IMR-90 (cell line): Measurements from ENCODE around the gene ASAP2. TPM values are rescaled to one million over a fixed set of nuclear protein-coding genes. Genes with fewer than 3 reads are reported as not detected.

Source experiments
- ATAC-seq: fragments of 200-7000 bp; cut with Tn5 transposase; 2 replicates; pipeline ENCODE4 v1.9.1; 2020; ENCODE audit warnings: low read depth, mild to moderate bottlenecking, moderate library complexity
- BruUV-seq: library from RNA; stranded (reverse); fragments of 400-500 nt; replicated peaks from 2 replicates; lab custom pipeline; 2021; lab: Mats Ljungman, UMichigan
- CTCF ChIA-PET: fragments of 300-600 bp; formaldehyde crosslinking; extraction: SDS; loops from one replicate; lab custom pipeline; 2021; ENCODE audit warnings: antibody characterized with exemption; lab: Yijun Ruan, JAX
- POLR2A ChIA-PET: fragments of 300-600 bp; sonication (Branson Sonifier 250); formaldehyde crosslinking; loops from one replicate; lab custom pipeline; 2022; ENCODE audit warnings: antibody characterized with exemption; ENCODE audit not compliant: unreplicated experiment; lab: Charles Lee
- DNase-seq: peaks from one replicate; pipeline ENCODE4 v3.0.0; 2013
- H2AFZ ChIP-seq: replicated peaks from 2 replicates; pipeline ENCODE3; 2013; ENCODE audit warnings: low read length, mild to moderate bottlenecking; ENCODE audit not compliant: poor library complexity
- H2AK5ac ChIP-seq: 2 replicates; pipeline ENCODE4 v1.6.1; 2013; ENCODE audit warnings: low read depth, low read length, inconsistent platforms
- H2AK9ac ChIP-seq: replicated peaks from 2 replicates; pipeline ENCODE3; 2013; ENCODE audit warnings: mild to moderate bottlenecking, low read depth, low read length, moderate library complexity; ENCODE audit not compliant: poor library complexity
- H2BK120ac ChIP-seq: 2 replicates; pipeline ENCODE4 v1.6.1; 2013; ENCODE audit warnings: low read depth, low read length, inconsistent platforms
- H2BK15ac ChIP-seq: 3 replicates; pipeline ENCODE4 v1.6.1; 2013; ENCODE audit warnings: low read depth, low read length, inconsistent platforms
- H2BK20ac ChIP-seq: 2 replicates; pipeline ENCODE4 v1.6.1; 2013; ENCODE audit warnings: low read depth, mild to moderate bottlenecking, inconsistent platforms, low read length, moderate library complexity
- H2BK5ac ChIP-seq: 2 replicates; pipeline ENCODE4 v1.6.1; 2013; ENCODE audit warnings: mild to moderate bottlenecking, low read depth, low read length, inconsistent platforms; ENCODE audit not compliant: poor library complexity, severe bottlenecking
- H3K14ac ChIP-seq: replicated peaks from 2 replicates; pipeline ENCODE4 v1.6.1; 2013; ENCODE audit warnings: low read depth, low read length, inconsistent platforms
- H3K18ac ChIP-seq: 2 replicates; pipeline ENCODE4 v1.6.1; 2013; ENCODE audit warnings: low read depth, low read length, control low read depth
- H3K23ac ChIP-seq: 2 replicates; pipeline ENCODE4 v1.6.1; 2013; ENCODE audit warnings: low read depth, low read length, inconsistent platforms
- H3K27ac ChIP-seq: 2 replicates; pipeline ENCODE4 v1.5.1; 2013; ENCODE audit warnings: mild to moderate bottlenecking, control low read depth, low read length; ENCODE audit not compliant: insufficient read depth
- H3K27me3 ChIP-seq: 2 replicates; pipeline ENCODE4 v1.6.1; 2013; ENCODE audit warnings: low read length; ENCODE audit not compliant: control insufficient read depth, insufficient read depth
- H3K36me3 ChIP-seq: 2 replicates; pipeline ENCODE4 v1.6.1; 2013; ENCODE audit warnings: low read length, mixed read lengths; ENCODE audit not compliant: control insufficient read depth, insufficient read depth
- H3K4ac ChIP-seq: 2 replicates; pipeline ENCODE4 v1.6.1; 2013; ENCODE audit warnings: low read depth, low read length, inconsistent platforms
- H3K4me1 ChIP-seq: 2 replicates; pipeline ENCODE4 v1.6.1; 2013; ENCODE audit warnings: low read length, mixed read lengths; ENCODE audit not compliant: control insufficient read depth, insufficient read depth
- H3K4me2 ChIP-seq: 2 replicates; pipeline ENCODE4 v1.6.1; 2013; ENCODE audit warnings: low read depth, mild to moderate bottlenecking, control low read depth, low read length, moderate library complexity
- H3K4me3 ChIP-seq: 2 replicates; pipeline ENCODE4 v1.5.1; 2013; ENCODE audit warnings: low read depth, mild to moderate bottlenecking, control low read depth, low read length, moderate library complexity; ENCODE audit not compliant: insufficient read depth
- H3K56ac ChIP-seq: 2 replicates; pipeline ENCODE4 v1.6.1; 2013; ENCODE audit warnings: low read length, inconsistent platforms; ENCODE audit not compliant: insufficient read depth; ENCODE audit errors: extremely low read depth
- H3K79me1 ChIP-seq, 2 experiments: 2 replicates each; pipeline ENCODE4 v1.6.1; 2013; ENCODE audit warnings: low read length in 2 of 2, inconsistent platforms in 1 of 2, low read depth in 1 of 2
- H3K9ac ChIP-seq: 2 replicates; pipeline ENCODE4 v1.6.1; 2013; ENCODE audit warnings: low read depth, low read length, control low read depth
- H3K9me1 ChIP-seq: 2 replicates; pipeline ENCODE4 v1.6.1; 2013; ENCODE audit warnings: low read length, inconsistent platforms; ENCODE audit not compliant: insufficient read depth
- H3K9me3 ChIP-seq: 2 replicates; pipeline ENCODE4 v1.6.1; 2013; ENCODE audit warnings: low read length; ENCODE audit not compliant: control insufficient read depth, insufficient read depth
- H4K20me1 ChIP-seq: 2 replicates; pipeline ENCODE4 v1.6.1; 2013; ENCODE audit warnings: low read length, inconsistent platforms; ENCODE audit not compliant: insufficient read depth
- H4K5ac ChIP-seq: 2 replicates; pipeline ENCODE4 v1.6.1; 2013; ENCODE audit warnings: mild to moderate bottlenecking, low read depth, low read length, control low read depth
- H4K8ac ChIP-seq, 2 experiments: 2 replicates each; pipeline ENCODE4 v1.6.1; 2013; ENCODE audit warnings: low read depth in 2 of 2, low read length in 2 of 2, control low read depth in 1 of 2, inconsistent platforms in 1 of 2
- H4K91ac ChIP-seq: 2 replicates; pipeline ENCODE4 v1.6.1; 2013; ENCODE audit warnings: low read depth, low read length, inconsistent platforms; ENCODE audit not compliant: insufficient read depth
- BHLHE40 ChIP-seq: fragments of 150-350 bp; IDR thresholded peaks from 2 replicates; pipeline ENCODE4 v1.6.1; 2016; ENCODE audit warnings: mild to moderate bottlenecking, low read depth, low read length
- RAD21 ChIP-seq: IDR thresholded peaks from 2 replicates; pipeline ENCODE4 v1.6.1; 2012; ENCODE audit warnings: low read length, improper control_type of control experiment
- SMC3 ChIP-seq: fragments of 150-350 bp; IDR thresholded peaks from 2 replicates; pipeline ENCODE4 v1.6.1; 2016; ENCODE audit warnings: low read depth, mild to moderate bottlenecking, antibody characterized with exemption, low read length, moderate library complexity
- USF2 ChIP-seq: fragments of 150-350 bp; IDR thresholded peaks from 2 replicates; pipeline ENCODE4 v1.6.1; 2017; ENCODE audit warnings: mild to moderate bottlenecking, antibody characterized with exemption, low read length, low read depth
- WGBS, 2 experiments: methylation state at CpG; one replicate each; pipeline versions ENCODE4 v1.1.5 to v1.1.7; 2013; ENCODE audit warnings: missing lambda C conversion rate in 2 of 2; ENCODE audit not compliant: insufficient read length in 1 of 2; ENCODE audit errors: extremely low coverage in 2 of 2; 5-methylcytosine and 5-hydroxymethylcytosine counted together
- dilution Hi-C: fragments of 300-500 bp; cut with HindIII; formaldehyde crosslinking; loops from one replicate; pipeline ENCODE4 v1.14.3; 2018; ENCODE audit warnings: low sequenced_read_pairs; ENCODE audit not compliant: unreplicated experiment
- in situ Hi-C: fragments of 300-500 bp; cut with MboI; formaldehyde crosslinking; loops from 3 replicates; pipeline ENCODE4 v1.14.3; 2019; ENCODE audit warnings: low sequenced_read_pairs, inconsistent platforms, mixed read lengths
- intact Hi-C: fragments of 100-400 bp; cut with micrococcal nuclease; formaldehyde crosslinking; loops from 2 replicates; pipeline ENCODE4 v1.10.0; 2022
- polyA plus RNA-seq, 3 experiments: library from polyadenylated mRNA; depleted of rRNA; stranded (reverse); fragments of >200 nt; gene quantifications; 2 replicates each; pipeline ENCODE4 v1.2.3, GENCODE V29; 2012; ENCODE audit warnings: low replicate concordance in 1 of 3
- total RNA-seq: library from RNA; depleted of rRNA; stranded (reverse); fragments of >200 nt; gene quantifications from 2 replicates; pipeline ENCODE4 v1.2.3, GENCODE V29; 2012

ASAP2 gene
- total and polyA plus RNA-seq, 2 of the 4 experiments (the other 2 are of a cell fraction) = 19.7 to 28.1 TPM

GRCh38 chr2:9344434-9344833 is 137.8 kb downstream of the ASAP2 start:
- intact Hi-C loops = no loop called here
- no peak for DNase-seq
- Histone ChIP-seq H2AK9ac (no peak overlapping the region), H3K4me2 (no peak overlapping the region), H3K14ac (no peak overlapping the region), H3K9ac (no peak overlapping the region), H4K91ac (no peak overlapping the region), H3K9me1 (peaks cover 26% of the 10 kb centered on the region), H4K8ac (no peak overlapping the region), H2BK20ac (no peak overlapping the region), H3K27me3 (no peaks in the 10 kb centered on the region), H2BK5ac (no peak overlapping the region), H3K9me3 (no peaks in the 10 kb centered on the region), H2AK5ac (no peak overlapping the region), H3K4me3 (no peak overlapping the region), H2BK120ac (no peak overlapping the region), H3K36me3 (peaks cover 25% of the 10 kb centered on the region), H3K4ac (no peak overlapping the region), H3K18ac (no peak overlapping the region), H4K20me1 (no peaks in the 10 kb centered on the region), H3K4me1 (peaks cover 4% of the 10 kb centered on the region), H2BK15ac (no peak overlapping the region), H4K5ac (no peak overlapping the region), H3K23ac (no peak overlapping the region), H3K79me1 (peaks cover 12 to 57% of the 10 kb centered on the region in 2 experiments), H2AFZ (no peak overlapping the region), H3K56ac (no peak overlapping the region), H3K27ac (no peak overlapping the region)
- ATAC-seq = no peak
- dilution Hi-C loops = no loop called here
- no peak for TF ChIP-seq SMC3
- TF ChIP-seq BHLHE40 = no peak
- TF ChIP-seq RAD21 = no peak
- no peak for TF ChIP-seq USF2
- no CpG with 5 or more reads among the region's 10 CpGs for WGBS, 2 experiments
- CTCF ChIA-PET = no interaction called here
- POLR2A ChIA-PET = no interaction called here
- no TSS peak for BruUV-seq
- in situ Hi-C loops = loop anchor here (25.0 kb wide), 1 partner anchor 482 kb away; no protein-coding TSS in a partner anchor
